GM12878 (cell line): ENCODE results near the gene NDNF. TPM values are rescaled to one million over a fixed set of nuclear protein-coding genes. Genes with fewer than 3 reads are reported as not detected.

Experiments
- ATAC-seq: fragments of 200-7000 bp; cut with Tn5 transposase; 3 replicates; pipeline ENCODE4 v1.9.1; 2020; ENCODE audit warnings: mild to moderate bottlenecking, moderate library complexity
- BruUV-seq: library from RNA; stranded (reverse); fragments of 400-500 nt; replicated peaks from 2 replicates; lab custom pipeline; 2021; lab: Mats Ljungman, UMichigan
- CTCF ChIA-PET: fragments of 300-600 bp; sonication (Branson Sonifier 250); formaldehyde crosslinking; extraction: SDS; loops from one replicate; lab custom pipeline; 2021; ENCODE audit warnings: inconsistent platforms; lab: Yijun Ruan, JAX
- POLR2A ChIA-PET: fragments of 350-600 bp; formaldehyde crosslinking; extraction: SDS; loops from one replicate; lab custom pipeline; 2021; ENCODE audit warnings: inconsistent platforms; lab: Charles Lee
- RAD21 ChIA-PET: fragments of 300-600 bp; sonication (Branson Sonifier 250); formaldehyde crosslinking; loops from one replicate; lab custom pipeline; 2023; ENCODE audit warnings: antibody characterized with exemption; ENCODE audit not compliant: unreplicated experiment; lab: Charles Lee
- SMC1A ChIA-PET: fragments of 300-600 bp; sonication (Branson Sonifier 250); formaldehyde crosslinking; loops from one replicate; lab custom pipeline; 2023; ENCODE audit not compliant: unreplicated experiment, uncharacterized antibody; lab: Charles Lee
- DNase-seq: peaks from one replicate; pipeline ENCODE4 v3.0.0-alpha.2; 2011; ENCODE audit warnings: low read depth, low spot score
- FAIRE-seq: peaks from 3 replicates; lab custom pipeline; 2011; peaks lifted over from hg19 to GRCh38; lab: Jason Lieb, UNC
- H2AFZ ChIP-seq: 2 replicates; pipeline ENCODE4 v1.6.0; 2011; ENCODE audit warnings: low read depth, low read length, control low read depth; ENCODE audit not compliant: control insufficient read depth
- H3K27ac ChIP-seq: 2 replicates; pipeline ENCODE4 v1.5.1; 2011; ENCODE audit warnings: control low read depth; ENCODE audit not compliant: control insufficient read depth, insufficient read depth
- H3K27me3 ChIP-seq, 2 experiments: replicated peaks in 1 of 2; 2 replicates each; pipeline versions ENCODE4 v1.6.0 to v1.6.1; 2011; ENCODE audit warnings: low read length in 1 of 2; ENCODE audit not compliant: control insufficient read depth in 2 of 2, insufficient read depth in 2 of 2
- H3K36me3 ChIP-seq, 2 experiments: 2 replicates each; pipeline ENCODE4 v1.5.1; 2011; ENCODE audit warnings: low read length in 1 of 2; ENCODE audit not compliant: control insufficient read depth in 2 of 2, insufficient read depth in 2 of 2
- H3K4me1 ChIP-seq: 2 replicates; pipeline ENCODE4 v1.6.1; 2011; ENCODE audit warnings: mild to moderate bottlenecking, low read length, moderate library complexity, mixed read lengths; ENCODE audit not compliant: control insufficient read depth, insufficient read depth
- H3K4me2 ChIP-seq: 2 replicates; pipeline ENCODE4 v1.6.0; 2011; ENCODE audit warnings: control low read depth; ENCODE audit not compliant: control insufficient read depth, insufficient read depth
- H3K4me3 ChIP-seq: fragments of 200-600 bp; sonication (generic); 2 replicates; pipeline ENCODE4 v1.5.1; 2016
- H3K79me2 ChIP-seq: 2 replicates; pipeline ENCODE4 v1.6.0; 2011; ENCODE audit warnings: low read length; ENCODE audit not compliant: control insufficient read depth, insufficient read depth
- H3K9ac ChIP-seq: 2 replicates; pipeline ENCODE4 v1.8.0; 2011; ENCODE audit warnings: low read length, control low read depth, mixed read lengths; ENCODE audit not compliant: control insufficient read depth, insufficient read depth
- H3K9me3 ChIP-seq: replicated peaks from 3 replicates; pipeline ENCODE4 v1.5.1; 2011; ENCODE audit warnings: mild to moderate bottlenecking, low read length; ENCODE audit not compliant: control insufficient read depth, insufficient read depth
- H4K20me1 ChIP-seq: 2 replicates; pipeline ENCODE4 v1.6.0; 2011; ENCODE audit not compliant: control insufficient read depth, insufficient read depth
- CHD2 ChIP-seq: IDR thresholded peaks from 2 replicates; pipeline ENCODE4 v1.6.1; 2011; ENCODE audit warnings: low read depth, low read length, improper control_type of control experiment, borderline replicate concordance
- CREB1 ChIP-seq: IDR thresholded peaks from 2 replicates; pipeline ENCODE4 v1.6.1; 2012; ENCODE audit warnings: low read depth, mild to moderate bottlenecking, inconsistent platforms
- E4F1 ChIP-seq: fragments of 450-650 bp; IDR thresholded peaks from 2 replicates; pipeline ENCODE4 v1.6.1; 2018; ENCODE audit warnings: borderline replicate concordance, mild to moderate bottlenecking; ENCODE audit not compliant: partially characterized antibody
- FOXM1 ChIP-seq: IDR thresholded peaks from 2 replicates; pipeline ENCODE4 v1.6.1; 2012; ENCODE audit warnings: low read depth, mild to moderate bottlenecking, inconsistent platforms, low read length, moderate library complexity
- IRF4 ChIP-seq: IDR thresholded peaks from 2 replicates; pipeline ENCODE4 v1.6.1; 2011; ENCODE audit warnings: low read depth, low read length
- IRF5 ChIP-seq: fragments of 450-650 bp; IDR thresholded peaks from 2 replicates; pipeline ENCODE4 v1.6.1; 2017; ENCODE audit warnings: borderline replicate concordance
- MYB ChIP-seq: fragments of 150-350 bp; IDR thresholded peaks from 2 replicates; pipeline ENCODE4 v1.6.1; 2014; ENCODE audit warnings: mild to moderate bottlenecking, low read depth, low read length, borderline replicate concordance
- NBN ChIP-seq: fragments of 450-650 bp; IDR thresholded peaks from 2 replicates; pipeline ENCODE4 v1.6.1; 2016
- PAX8 ChIP-seq: fragments of 450-650 bp; IDR thresholded peaks from 2 replicates; pipeline ENCODE4 v1.6.1; 2017; ENCODE audit warnings: mild to moderate bottlenecking, moderate library complexity
- PKNOX1 ChIP-seq: fragments of 450-650 bp; IDR thresholded peaks from 2 replicates; pipeline ENCODE4 v1.6.1; 2016; ENCODE audit warnings: mild to moderate bottlenecking
- POLR2AphosphoS2 ChIP-seq: IDR thresholded peaks from 2 replicates; pipeline ENCODE4 v1.6.1; 2011; ENCODE audit warnings: low read depth, mild to moderate bottlenecking, low read length, improper control_type of control experiment, moderate library complexity
- POLR2AphosphoS5 ChIP-seq: IDR thresholded peaks from 2 replicates; pipeline ENCODE4 v1.6.1; 2011; ENCODE audit warnings: mild to moderate bottlenecking, low read length, inconsistent platforms
- SMAD5 ChIP-seq: IDR thresholded peaks from 2 replicates; pipeline ENCODE4 v1.6.1; 2016; ENCODE audit warnings: antibody characterized with exemption, low read depth
- SMARCA5 ChIP-seq: fragments of 450-650 bp; IDR thresholded peaks from 2 replicates; pipeline ENCODE4 v1.6.1; 2017; ENCODE audit warnings: mild to moderate bottlenecking
- SREBF2 ChIP-seq: IDR thresholded peaks from 2 replicates; pipeline ENCODE4 v1.6.1; 2012; ENCODE audit warnings: mild to moderate bottlenecking, low read length
- ZBTB4 ChIP-seq: fragments of 450-650 bp; formaldehyde crosslinking; IDR thresholded peaks from 2 replicates; pipeline ENCODE4 v1.4.0; 2022; ENCODE audit warnings: mild to moderate bottlenecking, moderate library complexity
- ZNF207 ChIP-seq: fragments of 450-650 bp; IDR thresholded peaks from 2 replicates; pipeline ENCODE4 v1.6.1; 2014; ENCODE audit warnings: antibody characterized with exemption, mild to moderate bottlenecking, borderline replicate concordance
- ZNF24 ChIP-seq: fragments of 450-650 bp; IDR thresholded peaks from 2 replicates; pipeline ENCODE4 v1.6.1; 2017; ENCODE audit warnings: antibody characterized with exemption, mild to moderate bottlenecking
- WGBS: methylation state at CpG from one replicate; pipeline ENCODE4 v1.1.6; 2016; ENCODE audit warnings: low lambda C conversion rate; ENCODE audit not compliant: insufficient replicate concordance, insufficient coverage; ENCODE audit errors: missing lambda C conversion rate; 5-methylcytosine and 5-hydroxymethylcytosine counted together
- in situ Hi-C: fragments of 300-500 bp; cut with MboI; formaldehyde crosslinking; loops from 9 replicates; pipeline ENCODE4 v1.14.3; 2018; ENCODE audit warnings: mixed read lengths
- intact Hi-C: fragments of 100-400 bp; cut with micrococcal nuclease; formaldehyde crosslinking; loops from one replicate; pipeline ENCODE4 v1.14.2; 2022; ENCODE audit not compliant: unreplicated experiment
- polyA plus RNA-seq, 11 experiments: library from polyadenylated mRNA; depleted of rRNA in 4 of 11; unstranded in 6 of 11; stranded (reverse) in 5 of 11; fragments of >200 nt; fragmentation: Nextera tagmentation in 4 of 11; fragmentation: Illumina TruSeq in 1 of 11; extraction: Ambion mirVana in 4 of 11; extraction: Trizol in 1 of 11; gene quantifications; 1 replicate in 1 of 11; 2 replicates in 10 of 11; pipeline versions ENCODE4 v1.2.1 to v1.2.3, GENCODE V29; 2011 to 2016; ENCODE audit warnings: inconsistent platforms in 2 of 11, missing spikeins in 2 of 11, low read depth in 1 of 11
- total RNA-seq, 4 experiments: library from RNA; depleted of rRNA in 3 of 4; stranded (reverse); fragments of >200 nt in 3 of 4; fragmentation: Illumina TruSeq in 1 of 4; extraction: Trizol in 1 of 4; gene quantifications; 2 replicates each; pipeline versions ENCODE4 v1.2.1 to v1.2.3, GENCODE V29; 2013 to 2021

Gene NDNF
- total and polyA plus RNA-seq, 10 of the 15 experiments (the other 5 are each of a cell fraction or from before 2014, with no cell fraction given), result 0.26 TPM; not detected in 9

- Histone ChIP-seq H4K20me1 (no peaks in the 10 kb centered on the region; the same call in 1 of the 2 replicates), H3K4me1 (no peaks in the 10 kb centered on the region), H3K4me3 (no peak overlapping the region), H3K27me3 (peaks cover 6 to 8% of the 10 kb centered on the region in 2 experiments; a peak in 3 of 4 replicates), H3K9me3 (no peaks in the 10 kb centered on the region), H2AFZ (no peak overlapping the region), H3K4me2 (no peak overlapping the region), H3K36me3 (no peaks in the 10 kb centered on the region), H3K79me2 (no peaks in the 10 kb centered on the region), H3K27ac (no peak overlapping the region), H3K9ac (no peak overlapping the region)
- ChIA-PET RAD21 (no interaction called here), POLR2A (no interaction called here), CTCF (no interaction called here), SMC1A (interaction anchor here (1.3 kb wide), 1 partner anchor 9 kb away, joined by 3 read pairs; no protein-coding TSS in a partner anchor)
- TF ChIP-seq IRF4 (no peak), SREBF2 (no peak), POLR2AphosphoS5 (no peak), POLR2AphosphoS2 (no peak), IRF5 (no peak), PKNOX1 (no peak), ZBTB4 (no peak), PAX8 (no peak), ZNF207 (no peak), MYB (no peak), CREB1 (no peak), E4F1 (no peak), NBN (no peak), ZNF24 (no peak), CHD2 (no peak), SMAD5 (no peak), FOXM1 (no peak), SMARCA5 (no peak)
- FAIRE-seq, result no peak
- intact Hi-C loops, result no loop called here
- DNase-seq, result no peak
- WGBS, result 29% methylated on average over 6 of the region's 6 CpGs
- no TSS peak for BruUV-seq
- ATAC-seq, result no peak
- in situ Hi-C loops, result no loop called here
Measured at GRCh38 chr4:121076416-121076815, 4.1 kb upstream of the NDNF start.
